Ishikawa (cell line): ENCODE data around the gene OGFOD1.

ENCODE experiments used
- CEBPB ChIP-seq: IDR thresholded peaks from 2 replicates; pipeline ENCODE4 v1.6.1; 2012
- RAD21 ChIP-seq: IDR thresholded peaks from 2 replicates; pipeline ENCODE4 v1.6.1; 2012; ENCODE audit warnings: low read depth
- TCF12 ChIP-seq: IDR thresholded peaks from 2 replicates; pipeline ENCODE4 v1.6.1; 2012; ENCODE audit warnings: low read depth
- YY1 ChIP-seq: IDR thresholded peaks from 2 replicates; pipeline ENCODE4 v1.6.1; 2012; ENCODE audit warnings: low read depth
- ZBTB7A ChIP-seq: IDR thresholded peaks from 2 replicates; pipeline ENCODE4 v1.6.1; 2012; ENCODE audit warnings: low read depth

- TF ChIP-seq CEBPB: no peak
- no peak for TF ChIP-seq ZBTB7A
- TF ChIP-seq TCF12: no peak
- no peak for TF ChIP-seq RAD21
- TF ChIP-seq YY1: no peak
Measured at GRCh38 chr16:56426585-56426984, 24.8 kb upstream of the OGFOD1 start.
